A549 treated with ZK216348 at 1 μM for 4 hours (cell line): ENCODE measurements around the gene TROAP. TPM values are rescaled to one million over a fixed set of nuclear protein-coding genes. Genes with fewer than 3 reads are reported as not detected.

Source experiments
- total RNA-seq: library from RNA; stranded (reverse); fragments of 200-300 nt; extraction: Qiagen RNA extraction; gene quantifications from 5 replicates; pipeline ENCODE4 v1.2.3, GENCODE V29; 2022; ENCODE audit warnings: low read depth

TROAP gene, protein sequence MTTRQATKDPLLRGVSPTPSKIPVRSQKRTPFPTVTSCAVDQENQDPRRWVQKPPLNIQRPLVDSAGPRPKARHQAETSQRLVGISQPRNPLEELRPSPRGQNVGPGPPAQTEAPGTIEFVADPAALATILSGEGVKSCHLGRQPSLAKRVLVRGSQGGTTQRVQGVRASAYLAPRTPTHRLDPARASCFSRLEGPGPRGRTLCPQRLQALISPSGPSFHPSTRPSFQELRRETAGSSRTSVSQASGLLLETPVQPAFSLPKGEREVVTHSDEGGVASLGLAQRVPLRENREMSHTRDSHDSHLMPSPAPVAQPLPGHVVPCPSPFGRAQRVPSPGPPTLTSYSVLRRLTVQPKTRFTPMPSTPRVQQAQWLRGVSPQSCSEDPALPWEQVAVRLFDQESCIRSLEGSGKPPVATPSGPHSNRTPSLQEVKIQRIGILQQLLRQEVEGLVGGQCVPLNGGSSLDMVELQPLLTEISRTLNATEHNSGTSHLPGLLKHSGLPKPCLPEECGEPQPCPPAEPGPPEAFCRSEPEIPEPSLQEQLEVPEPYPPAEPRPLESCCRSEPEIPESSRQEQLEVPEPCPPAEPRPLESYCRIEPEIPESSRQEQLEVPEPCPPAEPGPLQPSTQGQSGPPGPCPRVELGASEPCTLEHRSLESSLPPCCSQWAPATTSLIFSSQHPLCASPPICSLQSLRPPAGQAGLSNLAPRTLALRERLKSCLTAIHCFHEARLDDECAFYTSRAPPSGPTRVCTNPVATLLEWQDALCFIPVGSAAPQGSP
- total RNA-seq = 75.1 to 98.9 TPM (median 85.1 TPM) in 5 replicates

DNA sequence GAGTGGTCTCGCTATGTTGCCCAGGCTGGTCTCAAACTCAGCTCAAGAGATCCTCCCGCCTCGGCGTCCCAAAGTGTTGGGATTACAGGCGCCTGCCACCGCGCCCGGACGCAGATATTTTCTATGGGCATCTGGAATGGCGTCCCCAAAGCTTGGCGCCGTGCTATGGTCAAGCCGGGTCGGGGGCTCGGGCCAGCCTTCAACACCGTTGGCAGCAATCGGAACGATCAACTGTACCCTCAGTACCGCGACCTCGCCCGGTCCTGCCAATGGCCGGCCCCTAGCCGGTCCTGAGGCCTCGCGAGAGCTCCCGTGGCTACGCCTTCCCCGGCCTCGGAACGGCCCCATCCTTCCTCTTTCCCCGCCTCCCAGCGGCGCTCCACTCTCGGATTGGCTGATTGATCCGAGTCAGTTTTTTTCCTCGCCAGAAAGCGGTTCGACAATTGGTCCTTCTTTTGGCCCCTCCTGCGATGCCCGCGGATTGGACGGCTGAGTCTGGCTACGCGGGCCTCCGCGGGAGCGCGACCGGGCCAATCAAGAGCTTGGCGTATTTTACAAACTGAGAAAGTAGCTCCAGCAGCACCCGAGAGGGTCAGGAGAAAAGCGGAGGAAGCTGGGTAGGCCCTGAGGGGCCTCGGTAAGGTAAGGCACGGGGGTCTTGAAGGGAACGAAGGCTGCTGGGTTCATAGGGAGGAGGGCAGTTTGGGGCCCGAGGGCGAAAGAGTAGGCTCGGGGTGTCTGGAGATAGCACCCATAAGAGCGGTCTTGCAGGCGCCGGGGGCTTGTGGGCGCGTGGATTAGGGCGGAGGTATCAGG lies at the start of gene TROAP:
Gene TROAP, plus strand, starts transcription at position 548 of the 816 bp plus-strand sequence. CDS start 354 bp downstream, outside the sequence.

DNA sequence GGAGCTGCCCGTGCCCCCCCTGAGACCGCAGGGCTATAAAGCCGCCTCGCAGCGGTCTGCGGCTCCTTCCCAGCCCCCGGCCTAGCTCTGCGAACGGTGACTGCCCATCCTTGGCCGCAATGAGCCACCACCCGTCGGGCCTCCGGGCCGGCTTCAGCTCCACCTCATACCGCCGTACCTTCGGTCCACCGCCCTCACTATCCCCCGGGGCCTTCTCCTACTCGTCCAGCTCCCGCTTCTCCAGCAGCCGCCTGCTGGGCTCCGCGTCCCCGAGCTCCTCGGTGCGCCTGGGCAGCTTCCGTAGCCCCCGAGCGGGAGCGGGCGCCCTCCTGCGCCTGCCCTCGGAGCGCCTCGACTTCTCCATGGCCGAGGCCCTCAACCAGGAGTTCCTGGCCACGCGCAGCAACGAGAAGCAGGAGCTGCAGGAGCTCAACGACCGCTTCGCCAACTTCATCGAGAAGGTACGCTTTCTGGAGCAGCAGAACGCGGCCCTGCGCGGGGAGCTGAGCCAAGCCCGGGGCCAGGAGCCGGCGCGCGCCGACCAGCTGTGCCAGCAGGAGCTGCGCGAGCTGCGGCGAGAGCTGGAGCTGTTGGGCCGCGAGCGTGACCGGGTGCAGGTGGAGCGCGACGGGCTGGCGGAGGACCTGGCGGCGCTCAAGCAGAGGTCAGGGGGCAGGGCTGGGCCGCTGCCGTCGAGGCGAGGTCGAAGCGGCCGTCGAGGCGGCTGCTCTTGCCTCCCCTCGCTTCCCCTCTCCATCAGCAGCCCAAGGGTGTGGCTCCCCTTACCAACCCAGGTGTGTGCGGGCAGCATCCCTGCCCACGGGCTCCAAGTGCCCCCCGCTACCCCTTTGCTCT lies 27.7 kb upstream of the TROAP start, which contains the start of gene PRPH:
Gene PRPH, plus strand, starts transcription at position 66 of the 855 bp plus-strand sequence. Its CDS starts 54 bp downstream, at position 120.

DNA sequence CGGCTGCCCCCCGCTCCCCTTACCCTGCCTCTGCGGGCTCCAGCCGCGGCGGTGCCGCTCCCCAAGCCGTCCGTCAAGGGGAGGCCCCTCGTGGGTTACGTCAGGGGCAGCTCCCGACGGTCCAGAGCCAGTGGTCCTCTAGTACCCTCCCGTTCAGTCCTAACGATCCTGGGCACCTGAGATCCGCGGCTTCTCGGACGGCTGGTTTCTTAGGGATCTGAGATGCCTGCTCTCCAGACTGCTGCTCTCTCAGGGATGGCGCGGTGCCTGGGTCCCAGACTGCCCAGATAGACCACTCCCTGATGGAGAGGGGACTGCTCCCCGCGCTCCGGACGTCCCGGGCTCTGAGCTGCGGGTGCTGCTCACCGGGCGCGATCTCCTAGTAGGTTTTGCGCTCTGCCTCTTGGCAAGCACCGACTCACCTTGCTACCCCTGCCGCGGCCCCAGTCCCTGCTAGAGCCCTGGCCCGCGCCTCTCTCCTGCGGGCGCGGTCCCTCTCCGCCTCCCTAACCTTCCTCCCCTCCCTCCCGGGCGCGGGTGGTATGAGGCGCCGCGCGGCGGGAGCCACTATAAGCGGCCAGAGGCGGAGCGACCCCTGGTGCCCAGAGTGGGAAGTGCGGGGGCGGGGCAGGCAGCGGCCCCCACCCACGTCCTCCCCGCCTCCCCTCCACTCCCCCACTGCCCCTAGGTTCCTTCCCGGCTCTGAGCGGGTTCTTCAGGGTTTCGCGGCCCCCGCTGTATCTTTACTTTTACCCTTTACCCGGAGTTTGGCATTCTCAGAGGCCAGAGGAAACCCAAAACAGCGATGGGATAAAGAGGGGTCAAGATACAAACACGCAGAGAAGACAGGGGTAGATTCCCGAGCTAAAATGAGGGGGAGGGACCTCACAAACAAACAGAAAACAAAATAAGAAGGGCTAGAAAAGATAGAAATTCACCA lies 13.9 kb downstream of the TROAP start, which contains the start of gene C1QL4:
Gene C1QL4, minus strand, starts transcription at position 544 of the 940 bp plus-strand sequence. CDS start 711 bp downstream, outside the sequence.

DNA sequence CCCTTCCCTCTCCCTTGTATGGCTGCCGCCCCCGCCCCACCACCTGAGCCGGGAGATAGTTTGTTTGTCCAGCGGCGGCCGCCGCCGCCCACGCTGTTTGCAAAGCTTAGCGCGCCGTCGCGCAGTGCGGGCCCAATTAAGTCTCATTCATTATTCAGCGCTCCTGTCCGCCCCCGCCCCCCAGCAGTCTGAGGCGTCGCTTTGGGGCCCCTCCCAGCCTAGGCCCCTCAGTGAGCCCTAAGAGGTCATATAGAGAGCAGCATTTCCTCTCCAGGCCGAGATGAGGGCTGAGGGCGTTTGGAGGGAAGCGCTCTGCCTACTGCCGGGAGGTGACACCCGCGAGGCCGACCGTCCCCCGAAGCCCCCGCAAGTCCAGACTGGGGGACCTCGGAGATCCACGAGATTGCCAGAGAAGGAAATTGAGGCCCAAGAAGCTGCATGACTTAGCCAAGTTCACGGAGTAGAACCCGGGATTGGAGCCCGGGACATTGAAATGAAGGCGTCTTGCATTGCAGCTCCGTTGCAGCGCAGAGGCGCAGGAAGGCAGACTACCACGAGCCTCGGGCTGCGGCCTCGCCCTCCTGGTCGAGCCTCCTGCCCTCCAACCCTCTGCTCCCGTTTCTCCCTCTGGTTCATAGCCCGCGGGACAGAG lies 23.7 kb downstream of the TROAP start, which contains the start of gene DNAJC22:
Gene DNAJC22, plus strand, starts transcription at position 230 of the 652 bp plus-strand sequence. CDS start 1,985 bp downstream, outside the sequence.

DNA sequence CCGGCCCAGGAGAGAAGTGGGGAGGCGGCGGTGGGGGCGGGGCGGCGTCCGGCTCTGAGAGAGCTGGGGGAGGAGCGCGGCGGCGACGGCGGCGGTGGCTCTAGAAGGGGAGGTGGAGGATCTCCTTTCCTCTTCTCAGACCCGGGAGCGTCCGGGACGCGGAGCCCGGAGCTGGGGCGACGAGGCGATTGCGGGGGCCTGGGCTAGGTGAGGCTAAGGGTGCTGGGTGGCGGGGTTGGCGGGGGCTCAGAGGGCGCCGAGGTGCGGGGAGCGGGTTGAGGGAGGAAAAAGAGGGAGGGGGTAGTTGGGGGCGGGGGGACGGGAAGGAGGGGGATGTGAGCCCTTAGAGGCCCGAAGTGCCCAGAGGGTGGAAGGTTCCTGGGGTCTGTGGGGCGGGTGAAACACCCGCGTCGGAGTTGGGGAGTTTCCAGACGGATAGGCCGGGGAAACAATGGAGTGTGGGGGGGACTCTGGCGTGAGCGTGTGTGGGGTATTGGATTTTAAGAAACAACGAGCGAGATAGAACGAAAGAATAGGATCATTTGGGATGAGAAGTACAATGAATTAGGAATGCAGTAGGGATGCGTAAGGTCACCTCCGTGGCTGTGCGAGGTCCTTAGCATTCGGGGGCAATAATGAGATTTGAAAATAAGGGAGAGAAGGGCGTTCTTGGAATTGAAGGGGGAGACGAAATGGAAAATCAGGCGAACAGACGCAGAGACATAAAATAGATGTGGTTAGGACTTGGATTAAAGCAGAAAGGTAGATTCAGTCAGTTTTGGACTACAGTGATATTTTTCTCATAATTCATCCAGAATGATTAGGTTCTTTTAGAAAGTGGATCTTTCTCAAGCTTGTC lies 44.6 kb downstream of the TROAP start, which contains the start of gene SPATS2:
Gene SPATS2, plus strand, starts transcription at position 82 of the 859 bp plus-strand sequence. CDS start 93,551 bp downstream, outside the sequence.

Other genes starting within 250 kb of the TROAP start
- gene DHH, start 228.5 kb upstream of the TROAP start, total RNA-seq = not detected in 5 replicates
- 11.2 to 19.4 TPM (median 15.6 TPM) in 5 replicates for gene LMBR1L, start 212.4 kb upstream of the TROAP start, total RNA-seq
- gene TUBA1B, start 191.9 kb upstream of the TROAP start, total RNA-seq = 1,785 to 2,573 TPM (median 2,522 TPM) in 5 replicates
- gene TUBA1A, start 134.2 kb upstream of the TROAP start, total RNA-seq = 188 to 228 TPM (median 210 TPM) in 5 replicates
- 1,579 to 1,817 TPM (median 1,710 TPM) in 5 replicates for gene TUBA1C, start 58.2 kb upstream of the TROAP start, total RNA-seq
- 0.92 to 2.1 TPM (median 1.6 TPM) in 5 replicates for gene PRPH, start 28.1 kb upstream of the TROAP start, total RNA-seq
- gene C1QL4, start 13.9 kb downstream of the TROAP start, total RNA-seq = 3.8 to 7.6 TPM (median 6.4 TPM) in 5 replicates
- 15.2 to 21.5 TPM (median 21.0 TPM) in 5 replicates for gene DNAJC22, start 23.6 kb downstream of the TROAP start, total RNA-seq
- gene SPATS2, start 44.2 kb downstream of the TROAP start, total RNA-seq = 25.2 to 32.9 TPM (median 30.7 TPM) in 5 replicates
- gene KCNH3, start 215.8 kb downstream of the TROAP start, total RNA-seq = 1.5 to 2.8 TPM (median 2.6 TPM) in 5 replicates
- 48.6 to 69.1 TPM (median 67.9 TPM) in 5 replicates for gene MCRS1, start 244.9 kb downstream of the TROAP start, total RNA-seq